HEK293T (cell line): ENCODE results near the gene G3BP1.

Source experiments
- BHLHE40 ChIP-seq: fragments of 450-650 bp; IDR thresholded peaks from 2 replicates; pipeline ENCODE4 v1.6.1; 2016; ENCODE audit warnings: mild to moderate bottlenecking, moderate library complexity, borderline replicate concordance
- SUZ12 ChIP-seq: fragments of 450-650 bp; IDR thresholded peaks from 2 replicates; pipeline ENCODE4 v1.6.1; 2016; ENCODE audit warnings: mild to moderate bottlenecking

- TF ChIP-seq SUZ12 (no peak), BHLHE40 (no peak)
Observed at GRCh38 chr5:151735646-151736045, 36.1 kb upstream of the G3BP1 start.
